OCI-LY1 (cell line): ENCODE measurements around the gene PIK3IP1.

Source experiments
- H2AFZ ChIP-seq: fragments of 200-600 bp; sonication (generic), shearing (Covaris generic); 2 replicates; pipeline ENCODE4 v1.6.0; 2014; ENCODE audit warnings: antibody characterized with exemption, mild to moderate bottlenecking, low read length
- H3F3A ChIP-seq: fragments of 200-600 bp; sonication (generic), shearing (Covaris generic); 2 replicates; pipeline ENCODE4 v1.6.0; 2014; ENCODE audit warnings: mild to moderate bottlenecking, antibody characterized with exemption, low read length, moderate library complexity; ENCODE audit not compliant: insufficient read depth
- H3K27ac ChIP-seq: fragments of 200-600 bp; sonication (generic); 2 replicates; pipeline ENCODE4 v1.5.1; 2014; ENCODE audit warnings: low read length, mixed run types, mild to moderate bottlenecking, low read depth; ENCODE audit not compliant: poor library complexity, severe bottlenecking
- H3K27me3 ChIP-seq: fragments of 200-600 bp; sonication (generic); 2 replicates; pipeline ENCODE4 v1.6.0; 2014; ENCODE audit warnings: antibody characterized with exemption, mild to moderate bottlenecking, low read length, moderate library complexity; ENCODE audit not compliant: insufficient read depth
- H3K36me3 ChIP-seq: fragments of 200-600 bp; sonication (generic); 2 replicates; pipeline ENCODE4 v1.6.1; 2014; ENCODE audit warnings: mild to moderate bottlenecking, antibody characterized with exemption, low read length, moderate library complexity, mixed read lengths; ENCODE audit not compliant: insufficient read depth
- H3K4me1 ChIP-seq: fragments of 200-600 bp; sonication (generic); 2 replicates; pipeline ENCODE4 v1.5.1; 2014; ENCODE audit warnings: mild to moderate bottlenecking, low read length, moderate library complexity; ENCODE audit not compliant: insufficient read depth, severe bottlenecking
- H3K4me2 ChIP-seq: fragments of 200-600 bp; sonication (generic), shearing (Covaris generic); 2 replicates; pipeline ENCODE4 v1.6.1; 2014; ENCODE audit warnings: low read length
- H3K4me3 ChIP-seq: fragments of 200-600 bp; sonication (generic); 2 replicates; pipeline ENCODE4 v1.5.1; 2014; ENCODE audit warnings: low read length, low read depth, mild to moderate bottlenecking, mixed read lengths; ENCODE audit not compliant: poor library complexity, severe bottlenecking
- H3K79me2 ChIP-seq: fragments of 200-600 bp; shearing (Covaris generic); 2 replicates; pipeline ENCODE4 v1.6.1; 2016; ENCODE audit warnings: mixed run types, low read length, mixed read lengths; ENCODE audit not compliant: insufficient read depth
- H3K9ac ChIP-seq: fragments of 200-600 bp; sonication (generic), shearing (Covaris generic); 2 replicates; pipeline ENCODE4 v1.6.1; 2014; ENCODE audit warnings: mild to moderate bottlenecking, low read length, mixed read lengths
- H3K9me2 ChIP-seq: fragments of 200-600 bp; sonication (generic), shearing (Covaris generic); 2 replicates; pipeline ENCODE4 v1.6.1; 2014; ENCODE audit warnings: low read depth, mild to moderate bottlenecking, low read length, mixed read lengths
- H3K9me3 ChIP-seq: fragments of 200-600 bp; shearing (Covaris generic); 2 replicates; pipeline ENCODE4 v1.6.1; 2014; ENCODE audit warnings: low read length, mixed read lengths
- H4K20me1 ChIP-seq: fragments of 200-600 bp; sonication (generic), shearing (Covaris generic); 2 replicates; pipeline ENCODE4 v1.6.0; 2016; ENCODE audit warnings: mild to moderate bottlenecking, low read length; ENCODE audit not compliant: insufficient read depth
- CTCF ChIP-seq: fragments of 200-600 bp; sonication (generic), shearing (Covaris generic); IDR thresholded peaks from 2 replicates; pipeline ENCODE4 v1.5.1; 2017; ENCODE audit warnings: mild to moderate bottlenecking, antibody characterized with exemption, low read length, moderate library complexity, mixed read lengths
- EZH2 ChIP-seq: fragments of 200-600 bp; sonication (generic), shearing (Covaris generic); IDR thresholded peaks from 2 replicates; pipeline ENCODE4 v1.8.0; 2017; ENCODE audit warnings: borderline replicate concordance, mixed run types, mild to moderate bottlenecking, antibody characterized with exemption, low read length, moderate library complexity, mixed read lengths

PIK3IP1 gene

GRCh38 chr22:31262312-31263133 is 29.8 kb downstream of the PIK3IP1 start:
- no peak overlapping the region for H3K27ac ChIP-seq
- no peak overlapping the region for H2AFZ ChIP-seq
- H3K9ac ChIP-seq = no peak overlapping the region
- H3F3A ChIP-seq = no peaks in the 10 kb centered on the region
- no peaks in the 10 kb centered on the region for H3K79me2 ChIP-seq
- no peaks in the 10 kb centered on the region for H4K20me1 ChIP-seq
- no peaks in the 10 kb centered on the region for H3K4me1 ChIP-seq
- no peaks in the 10 kb centered on the region for H3K9me3 ChIP-seq
- no peaks in the 10 kb centered on the region for H3K9me2 ChIP-seq
- no peak overlapping the region for H3K4me3 ChIP-seq
- peaks cover 54% of the 10 kb centered on the region; the same call in 1 of the 2 replicates for H3K36me3 ChIP-seq
- H3K27me3 ChIP-seq = no peaks in the 10 kb centered on the region
- no peak overlapping the region for H3K4me2 ChIP-seq
- TF ChIP-seq CTCF (no peak), EZH2 (no peak)

DNA sequence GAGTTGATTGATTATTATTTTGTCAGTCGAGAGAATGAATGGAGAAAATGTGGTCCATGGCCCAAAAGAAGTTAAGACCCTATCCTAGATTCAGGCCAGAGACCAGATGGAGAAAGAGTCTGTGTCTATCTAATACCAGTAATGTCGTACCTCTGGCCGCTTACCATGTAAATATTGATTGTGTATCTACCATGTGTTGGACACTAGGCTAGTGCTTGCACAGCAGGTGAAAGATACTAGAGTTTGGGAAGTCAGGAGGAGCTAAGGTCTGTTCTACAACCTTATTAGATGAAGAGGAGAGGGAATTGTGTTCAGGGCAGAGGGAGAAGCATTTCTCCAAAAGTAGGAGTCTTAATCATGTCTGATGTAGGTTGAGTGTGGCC is 31.8 kb downstream of the PIK3IP1 start:
- H3K9me2 ChIP-seq = no peaks in the 10 kb centered on the region
- H3K4me1 ChIP-seq = no peaks in the 10 kb centered on the region
- no peak overlapping the region for H2AFZ ChIP-seq
- no peak overlapping the region for H3K27ac ChIP-seq
- no peaks in the 10 kb centered on the region for H3K9me3 ChIP-seq
- no peaks in the 10 kb centered on the region for H3K79me2 ChIP-seq
- no peak overlapping the region for H3K4me3 ChIP-seq
- no peak overlapping the region for H3K4me2 ChIP-seq
- H3K36me3 ChIP-seq = peaks cover 47% of the 10 kb centered on the region; the same call in 1 of the 2 replicates
- H3F3A ChIP-seq = no peaks in the 10 kb centered on the region
- TF ChIP-seq CTCF = no peak
- no peak for TF ChIP-seq EZH2
- no peaks in the 10 kb centered on the region for H4K20me1 ChIP-seq
- H3K27me3 ChIP-seq = no peaks in the 10 kb centered on the region
- no peak overlapping the region for H3K9ac ChIP-seq

DNA sequence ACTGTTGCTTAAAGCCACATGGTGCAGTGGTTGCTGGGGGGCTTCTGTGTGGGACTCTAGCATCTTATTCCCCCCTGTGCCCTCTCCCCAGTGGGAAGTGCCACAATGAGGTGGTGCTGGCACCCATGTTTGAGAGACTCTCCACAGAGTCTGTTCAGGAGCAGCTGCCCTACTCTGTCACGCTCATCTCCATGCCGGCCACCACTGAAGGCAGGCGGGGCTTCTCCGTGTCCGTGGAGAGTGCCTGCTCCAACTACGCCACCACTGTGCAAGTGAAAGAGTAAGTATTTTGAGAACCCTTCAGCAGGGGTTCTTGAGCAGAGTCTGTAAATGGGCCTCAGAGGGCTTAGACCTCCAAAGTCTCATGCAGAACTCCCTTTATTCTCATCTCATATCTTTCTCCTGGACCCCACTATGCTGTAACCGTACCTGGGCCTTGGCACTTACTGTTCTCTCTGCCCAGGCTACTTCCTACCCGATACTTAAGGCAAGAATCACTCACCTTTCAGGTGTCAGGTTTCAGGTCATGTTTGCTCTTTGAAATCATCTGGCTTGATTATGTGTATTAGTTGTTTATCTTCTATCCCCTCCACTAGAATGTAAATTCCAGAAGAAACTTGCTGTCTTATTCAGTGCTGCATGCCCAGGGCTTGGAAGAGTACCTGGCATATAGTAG is 32.4 kb downstream of the PIK3IP1 start:
- Histone ChIP-seq H3K4me2 (no peak overlapping the region), H3K27me3 (no peaks in the 10 kb centered on the region), H4K20me1 (no peaks in the 10 kb centered on the region), H3K9me3 (no peaks in the 10 kb centered on the region), H2AFZ (no peak overlapping the region), H3K9me2 (no peaks in the 10 kb centered on the region), H3K4me1 (no peaks in the 10 kb centered on the region), H3F3A (no peaks in the 10 kb centered on the region), H3K27ac (no peak overlapping the region), H3K4me3 (no peak overlapping the region), H3K79me2 (no peaks in the 10 kb centered on the region), H3K9ac (no peak overlapping the region), H3K36me3 (peaks cover 46% of the 10 kb centered on the region; the same call in 1 of the 2 replicates)
- TF ChIP-seq CTCF (no peak), EZH2 (no peak)
